HG02678 (cell line): Measurements from ENCODE around the gene PHKA2.
"Not testable (repeated sequence)": the region's sequence is repeated elsewhere in the genome, so short reads cannot be mapped to it uniquely, and the experiment has no call there.

Experiments used
- ATAC-seq: cut with Tn5 transposase; IDR thresholded peaks from one replicate; pipeline ENCODE4 v1.9.1; 2021; ENCODE audit warnings: mild to moderate bottlenecking, moderate library complexity; ENCODE audit not compliant: unreplicated experiment

PHKA2 gene

GRCh38 chrX:18983666-18984380 is at the start of gene PHKA2:
PHKA2 (minus strand) TSS chrX:18984114; CDS start chrX:18983932, 182 bp downstream.
- peak; percentile 49 for ATAC-seq

GRCh38 chrX:19030805-19031204 is 46.9 kb upstream of the PHKA2 start:
- no peak for ATAC-seq

- no peak for ATAC-seq
Measured at GRCh38 chrX:19028560-19028959, 44.6 kb upstream of the PHKA2 start.

GRCh38 chrX:19024366-19024765 is 40.5 kb upstream of the PHKA2 start:
- ATAC-seq: no peak

- ATAC-seq: no peak
Measured at GRCh38 chrX:19019996-19020395, 36.1 kb upstream of the PHKA2 start.

GRCh38 chrX:19017271-19017670 is 33.4 kb upstream of the PHKA2 start:
- ATAC-seq: no peak

- not testable (repeated sequence) for ATAC-seq
Measured at GRCh38 chrX:19016614-19017013, 32.7 kb upstream of the PHKA2 start.

GRCh38 chrX:19007868-19008267 is 24.0 kb upstream of the PHKA2 start:
- ATAC-seq: no peak

GRCh38 chrX:19007011-19007410 is 23.1 kb upstream of the PHKA2 start:
- ATAC-seq: no peak

- ATAC-seq: no peak
Measured at GRCh38 chrX:19005909-19006308, 22.0 kb upstream of the PHKA2 start.

GRCh38 chrX:19003756-19004155 is 19.8 kb upstream of the PHKA2 start:
- no peak for ATAC-seq

GRCh38 chrX:18998653-18999052 is 14.7 kb upstream of the PHKA2 start:
- no peak for ATAC-seq

- ATAC-seq: no peak
Measured at GRCh38 chrX:18997916-18998315, 14.0 kb upstream of the PHKA2 start.

- no peak for ATAC-seq
Measured at GRCh38 chrX:18996536-18996935, 12.6 kb upstream of the PHKA2 start.

- no peak for ATAC-seq
Measured at GRCh38 chrX:18995221-18995620, 11.3 kb upstream of the PHKA2 start.

- no peak for ATAC-seq
Measured at GRCh38 chrX:18994713-18995112, 10.8 kb upstream of the PHKA2 start.

GRCh38 chrX:18992829-18993228 is 8.9 kb upstream of the PHKA2 start:
- ATAC-seq: no peak

GRCh38 chrX:18985186-18985435 is 1.2 kb upstream of the PHKA2 start:
- ATAC-seq: no peak

- ATAC-seq: peak; percentile 79
Measured at GRCh38 chrX:18984381-18985185, 669 bp upstream of the PHKA2 start.

GRCh38 chrX:18981124-18981807 is 2.6 kb downstream of the PHKA2 start:
- ATAC-seq: no peak

- not testable (repeated sequence) for ATAC-seq
Measured at GRCh38 chrX:18980262-18980661, 3.7 kb downstream of the PHKA2 start.

GRCh38 chrX:18974993-18975392 is 8.9 kb downstream of the PHKA2 start:
- no peak for ATAC-seq
